ENCODE results near the gene SGTB. TPM values are rescaled to one million over a fixed set of nuclear protein-coding genes. Genes with fewer than 3 reads are reported as not detected.
"Not testable (repeated sequence)": the region's sequence is repeated elsewhere in the genome, so short reads cannot be mapped to it uniquely, and the experiment has no call there.

SGTB gene
- total RNA-seq, 3 donors from 2014 or later, result 1.9 to 8.8 (median 5.8) TPM

GRCh38 chr5:65699338-65699737 lies 22.6 kb downstream of the SGTB start:
- Histone ChIP-seq H3K9me3 (no peaks in the 10 kb centered on the region), H3K4me3 (no peak overlapping the region), H3K4me1 (ENCODE audit: low read depth) (no peaks in the 10 kb centered on the region), H3K36me3 (ENCODE audit: low read depth) (no peaks in the 10 kb centered on the region)
- TF ChIP-seq CTCF (IDR thresholded peaks at IDR 0.05), result no peak
- DNase-seq (no peak), ATAC-seq (no peak)
- intact Hi-C loops (cut with DNase I, micrococcal nuclease), result no loop called here

GRCh38 chr5:65696892-65697291 lies 25.0 kb downstream of the SGTB start:
- Histone ChIP-seq H3K9me3 (no peaks in the 10 kb centered on the region), H3K4me3 (no peak overlapping the region), H3K36me3 (ENCODE audit: low read depth) (no peaks in the 10 kb centered on the region), H3K4me1 (ENCODE audit: low read depth) (no peaks in the 10 kb centered on the region)
- no peak for DNase-seq
- intact Hi-C loops (cut with DNase I, micrococcal nuclease), result no loop called here
- no peak for ATAC-seq
- TF ChIP-seq CTCF (IDR thresholded peaks at IDR 0.05), result no peak

- Histone ChIP-seq H3K9me3 (no peaks in the 10 kb centered on the region), H3K4me3 (no peak overlapping the region), H3K4me1 (ENCODE audit: low read depth) (no peaks in the 10 kb centered on the region), H3K36me3 (ENCODE audit: low read depth) (no peaks in the 10 kb centered on the region)
- DNase-seq (no peak), ATAC-seq (no peak)
- intact Hi-C loops (cut with DNase I, micrococcal nuclease), result no loop called here
- TF ChIP-seq CTCF (IDR thresholded peaks at IDR 0.05), result no peak
These were observed 26.0 kb downstream of the SGTB start for GRCh38 chr5:65695896-65696295.

- no peak for DNase-seq
- no peak for ATAC-seq
These were observed 26.6 kb downstream of the SGTB start for GRCh38 chr5:65695162-65695755.

DNA sequence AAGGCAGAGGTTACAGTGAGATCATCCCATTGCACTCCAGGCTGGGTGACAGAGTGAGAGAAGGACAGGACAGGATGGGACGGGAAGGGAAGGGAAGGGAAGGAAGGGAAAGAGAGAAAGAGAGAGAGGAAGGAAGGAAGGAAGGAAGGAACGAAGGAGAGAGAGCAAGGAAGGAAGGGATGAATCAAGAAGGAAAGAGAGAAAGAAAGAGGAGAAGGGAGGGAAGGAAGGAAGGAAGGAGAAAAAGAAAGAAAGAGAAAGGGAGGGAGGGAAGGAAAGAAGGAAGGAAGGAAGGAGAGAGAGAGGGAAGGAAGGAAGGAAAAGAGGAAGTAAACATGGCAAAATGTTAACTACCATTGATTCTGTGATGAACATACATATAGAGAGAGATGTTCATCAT lies 28.8 kb downstream of the SGTB start:
- no peaks in the 10 kb centered on the region for H3K36me3 ChIP-seq (ENCODE audit: low read depth)
- H3K4me3 ChIP-seq, result no peak overlapping the region
- intact Hi-C loops (cut with DNase I, micrococcal nuclease), result no loop called here
- H3K9me3 ChIP-seq, result no peaks in the 10 kb centered on the region
- no peaks in the 10 kb centered on the region for H3K4me1 ChIP-seq (ENCODE audit: low read depth)
- TF ChIP-seq CTCF (IDR thresholded peaks at IDR 0.05), result no peak
- no peak for ATAC-seq
- DNase-seq, result no peak

More at GRCh38 chr5:65695162-65695755, 26.6 kb downstream of the SGTB start:
- no peak for TF ChIP-seq CTCF (IDR thresholded peaks at IDR 0.05)
- intact Hi-C loops (cut with DNase I, micrococcal nuclease), result no loop called here
- H3K36me3 ChIP-seq (ENCODE audit: low read depth), result no peaks in the 10 kb centered on the region
- H3K4me3 ChIP-seq, result no peak overlapping the region
- no peaks in the 10 kb centered on the region for H3K9me3 ChIP-seq
- no peaks in the 10 kb centered on the region for H3K4me1 ChIP-seq (ENCODE audit: low read depth)

DNA sequence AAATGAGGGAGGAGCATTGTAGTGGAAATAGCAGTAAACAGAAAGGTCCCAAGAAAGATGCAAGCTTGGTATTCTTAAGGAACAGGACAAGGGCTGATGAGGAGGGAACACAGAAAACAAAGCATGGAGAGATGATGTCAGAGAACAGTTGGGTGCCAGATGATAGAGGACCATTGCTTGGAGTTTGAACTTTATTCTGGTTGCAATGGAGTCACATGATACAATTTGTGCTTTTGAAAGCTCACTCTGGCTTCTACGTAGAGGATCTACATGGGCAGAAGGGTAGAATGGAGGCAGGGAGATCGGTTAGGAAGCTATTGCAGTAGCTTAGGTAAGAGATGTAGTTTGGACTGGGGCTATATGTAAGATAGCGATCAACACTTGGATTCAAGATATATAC lies 39.8 kb downstream of the SGTB start:
- ATAC-seq, result no peak
- intact Hi-C loops (cut with DNase I, micrococcal nuclease), result no loop called here
- no peaks in the 10 kb centered on the region for H3K36me3 ChIP-seq (ENCODE audit: low read depth)

GRCh38 chr5:65676056-65676455 lies 45.9 kb downstream of the SGTB start:
- ATAC-seq; DNase-seq; H3K4me1 ChIP-seq (ENCODE audit: low read depth); H3K9me3 ChIP-seq; H3K36me3 ChIP-seq (ENCODE audit: low read depth); intact Hi-C loops (cut with DNase I, micrococcal nuclease); H3K4me3 ChIP-seq: not testable (repeated sequence)

More for the DNA sequence above, 39.8 kb downstream of the SGTB start:
- no peak for TF ChIP-seq CTCF (IDR thresholded peaks at IDR 0.05)
- H3K4me1 ChIP-seq (ENCODE audit: low read depth), result no peaks in the 10 kb centered on the region
- no peaks in the 10 kb centered on the region for H3K9me3 ChIP-seq
- H3K4me3 ChIP-seq, result no peak overlapping the region
- no peak for DNase-seq

Measured in mucosa of descending colon (tissue), 3 donors.